Activated CD8-positive, alpha-beta memory T cell treated with anti-CD3 and anti-CD28 coated beads for 1 hour (primary cell): ENCODE data around the gene SP9.

Experiments
- DNase-seq, 2 donors: peaks; one replicate each; pipeline ENCODE4 v3.0.0-alpha.2; 2020; ENCODE audit warnings: low read depth in 1 of 2; ENCODE audit errors: extremely low read depth in 1 of 2

SP9 gene

GRCh38 chr2:174334781-174335251 is at the start of gene SP9:
Gene SP9, plus strand, starts transcription at chr2:174334954. Its CDS starts 139 bp downstream, at chr2:174335093.
- no peak for DNase-seq

GRCh38 chr2:174286172-174286571 is 48.6 kb upstream of the SP9 start:
- no peak for DNase-seq

- no peak for DNase-seq
Observed at GRCh38 chr2:174292908-174293307, 41.8 kb upstream of the SP9 start.

GRCh38 chr2:174300114-174300513 is 34.6 kb upstream of the SP9 start:
- DNase-seq, result no peak

GRCh38 chr2:174312581-174313234 is 22.0 kb upstream of the SP9 start:
- no peak for DNase-seq

- DNase-seq, result no peak
Observed at GRCh38 chr2:174322149-174322548, 12.6 kb upstream of the SP9 start.

GRCh38 chr2:174322746-174323145 is 12.0 kb upstream of the SP9 start:
- no peak for DNase-seq

- DNase-seq, result no peak
Observed at GRCh38 chr2:174324530-174324929, 10.2 kb upstream of the SP9 start.

GRCh38 chr2:174325373-174326160 is 9.2 kb upstream of the SP9 start:
- DNase-seq, result no peak

GRCh38 chr2:174326161-174327020 is 8.4 kb upstream of the SP9 start:
- no peak for DNase-seq

- no peak for DNase-seq
Observed at GRCh38 chr2:174327021-174327840, 7.5 kb upstream of the SP9 start.

- no peak for DNase-seq
Observed at GRCh38 chr2:174327841-174328113, 7.0 kb upstream of the SP9 start.

GRCh38 chr2:174328114-174328960 is 6.4 kb upstream of the SP9 start:
- no peak for DNase-seq

- no peak for DNase-seq
Observed at GRCh38 chr2:174328961-174329715, 5.6 kb upstream of the SP9 start.

GRCh38 chr2:174330945-174331594 is 3.7 kb upstream of the SP9 start:
- DNase-seq, result no peak

- no peak for DNase-seq
Observed at GRCh38 chr2:174331595-174332216, 3.0 kb upstream of the SP9 start.

- DNase-seq, result no peak
Observed at GRCh38 chr2:174332217-174332963, 2.4 kb upstream of the SP9 start.

GRCh38 chr2:174333017-174333371 is 1.8 kb upstream of the SP9 start:
- no peak for DNase-seq
